ENCODE data around the gene RBBP8NL. TPM values are rescaled to one million over a fixed set of nuclear protein-coding genes. Genes with fewer than 3 reads are reported as not detected.
A peak's percentile ranks its signal among the peaks of the same experiment; 100 is the strongest.

The RBBP8NL gene
- total RNA-seq, 1 experiment from 2014 or later: 6.2 TPM

DNA sequence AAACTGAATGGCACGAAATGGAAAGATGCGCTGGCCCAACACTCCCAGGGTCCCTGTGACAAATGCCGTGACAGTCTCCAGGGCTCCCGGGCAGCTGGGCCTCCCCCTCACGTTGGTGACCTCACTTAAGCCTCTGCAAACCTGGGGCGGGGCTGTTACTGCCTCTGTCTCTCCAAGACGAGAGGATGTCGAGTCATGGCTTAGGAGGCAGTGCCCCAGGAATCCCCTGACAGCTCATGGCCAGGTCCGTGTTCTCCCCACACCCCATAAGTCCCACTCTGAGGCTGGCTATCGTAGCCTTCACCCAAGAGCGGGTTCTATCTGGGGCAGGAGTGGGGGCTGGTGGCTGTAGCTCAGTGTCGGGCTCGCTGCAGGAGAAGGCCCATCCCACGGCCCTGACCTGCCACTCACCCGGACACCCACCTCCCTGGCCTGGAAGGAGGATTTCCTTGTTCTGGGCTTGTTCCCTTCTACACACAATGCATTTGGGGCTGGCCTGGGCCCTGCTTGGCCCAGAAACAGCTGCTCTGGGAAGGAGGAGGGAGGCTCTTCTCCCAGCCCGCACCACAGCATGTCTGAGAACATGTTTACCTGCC lies 46.0 kb downstream of the RBBP8NL start:
- Mint-ChIP-seq H3K4me1 (ENCODE audit: low read depth, unreplicated experiment) (peaks cover 42% of the 10 kb centered on the region), H3K9me3 (ENCODE audit: low read depth, unreplicated experiment) (peaks cover 5% of the 10 kb centered on the region), H3K27me3 (ENCODE audit: unreplicated experiment) (no peaks in the 10 kb centered on the region), H3K36me3 (ENCODE audit: insufficient read depth, unreplicated experiment) (peaks cover 66% of the 10 kb centered on the region), H3K27ac (ENCODE audit: unreplicated experiment) (peak overlapping the region; percentile 41), H3K4me3 (ENCODE audit: low read depth, unreplicated experiment) (no peak overlapping the region)
- no TSS peak for BruUV-seq (replicated peaks)
- DNase-seq: no peak
- intact Hi-C loops (cut with micrococcal nuclease; ENCODE audit: unreplicated experiment): no loop called here
- TF ChIP-seq, protein P1, sequence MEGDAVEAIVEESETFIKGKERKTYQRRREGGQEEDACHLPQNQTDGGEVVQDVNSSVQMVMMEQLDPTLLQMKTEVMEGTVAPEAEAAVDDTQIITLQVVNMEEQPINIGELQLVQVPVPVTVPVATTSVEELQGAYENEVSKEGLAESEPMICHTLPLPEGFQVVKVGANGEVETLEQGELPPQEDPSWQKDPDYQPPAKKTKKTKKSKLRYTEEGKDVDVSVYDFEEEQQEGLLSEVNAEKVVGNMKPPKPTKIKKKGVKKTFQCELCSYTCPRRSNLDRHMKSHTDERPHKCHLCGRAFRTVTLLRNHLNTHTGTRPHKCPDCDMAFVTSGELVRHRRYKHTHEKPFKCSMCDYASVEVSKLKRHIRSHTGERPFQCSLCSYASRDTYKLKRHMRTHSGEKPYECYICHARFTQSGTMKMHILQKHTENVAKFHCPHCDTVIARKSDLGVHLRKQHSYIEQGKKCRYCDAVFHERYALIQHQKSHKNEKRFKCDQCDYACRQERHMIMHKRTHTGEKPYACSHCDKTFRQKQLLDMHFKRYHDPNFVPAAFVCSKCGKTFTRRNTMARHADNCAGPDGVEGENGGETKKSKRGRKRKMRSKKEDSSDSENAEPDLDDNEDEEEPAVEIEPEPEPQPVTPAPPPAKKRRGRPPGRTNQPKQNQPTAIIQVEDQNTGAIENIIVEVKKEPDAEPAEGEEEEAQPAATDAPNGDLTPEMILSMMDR (IDR thresholded peaks at IDR 0.05; ENCODE audit: unreplicated experiment): no peak
- CTCF ChIA-PET: interaction anchor here (0.5 to 1.9 kb wide), 3 partner anchors 16 to 274 kb away, joined by 4 to 21 read pairs (median 5); no protein-coding TSS in a partner anchor

DNA sequence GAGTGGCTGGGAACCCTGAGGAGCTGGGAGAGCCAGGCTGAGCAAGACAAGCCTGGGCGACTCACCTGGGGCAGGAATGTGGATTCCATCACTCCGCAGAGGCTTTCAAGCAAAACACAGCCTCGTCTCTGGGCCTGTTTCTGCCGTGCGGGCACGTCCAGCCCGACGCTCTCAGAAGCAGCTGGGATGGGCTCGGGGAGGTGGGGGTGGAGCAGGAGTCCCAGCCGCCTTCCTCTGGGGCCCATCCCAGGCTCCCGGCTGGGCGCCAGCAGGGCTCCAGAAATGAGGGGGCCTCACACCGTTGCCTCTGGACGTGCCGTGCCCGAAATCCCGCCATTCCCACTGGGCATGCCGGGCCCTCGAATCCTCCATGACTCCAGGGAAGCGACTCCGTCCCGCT lies 49.1 kb downstream of the RBBP8NL start:
- peaks cover 38% of the 10 kb centered on the region for H3K36me3 Mint-ChIP-seq (ENCODE audit: insufficient read depth, unreplicated experiment)
- TF ChIP-seq, protein P1 (IDR thresholded peaks at IDR 0.05; ENCODE audit: unreplicated experiment): no peak
- no peak overlapping the region for H3K4me3 Mint-ChIP-seq (ENCODE audit: low read depth, unreplicated experiment)
- H3K27me3 Mint-ChIP-seq (ENCODE audit: unreplicated experiment): no peaks in the 10 kb centered on the region
- intact Hi-C loops (cut with micrococcal nuclease; ENCODE audit: unreplicated experiment): no loop called here
- H3K27ac Mint-ChIP-seq (ENCODE audit: unreplicated experiment): no peak overlapping the region
- no TSS peak for BruUV-seq (replicated peaks)
- peaks cover 5% of the 10 kb centered on the region for H3K9me3 Mint-ChIP-seq (ENCODE audit: low read depth, unreplicated experiment)
- CTCF ChIA-PET: interaction anchor here (1.8 kb wide), 1 partner anchor 13 kb away, joined by 7 read pairs; no protein-coding TSS in a partner anchor
- peaks cover 26% of the 10 kb centered on the region for H3K4me1 Mint-ChIP-seq (ENCODE audit: low read depth, unreplicated experiment)
- no peak for DNase-seq

DNA sequence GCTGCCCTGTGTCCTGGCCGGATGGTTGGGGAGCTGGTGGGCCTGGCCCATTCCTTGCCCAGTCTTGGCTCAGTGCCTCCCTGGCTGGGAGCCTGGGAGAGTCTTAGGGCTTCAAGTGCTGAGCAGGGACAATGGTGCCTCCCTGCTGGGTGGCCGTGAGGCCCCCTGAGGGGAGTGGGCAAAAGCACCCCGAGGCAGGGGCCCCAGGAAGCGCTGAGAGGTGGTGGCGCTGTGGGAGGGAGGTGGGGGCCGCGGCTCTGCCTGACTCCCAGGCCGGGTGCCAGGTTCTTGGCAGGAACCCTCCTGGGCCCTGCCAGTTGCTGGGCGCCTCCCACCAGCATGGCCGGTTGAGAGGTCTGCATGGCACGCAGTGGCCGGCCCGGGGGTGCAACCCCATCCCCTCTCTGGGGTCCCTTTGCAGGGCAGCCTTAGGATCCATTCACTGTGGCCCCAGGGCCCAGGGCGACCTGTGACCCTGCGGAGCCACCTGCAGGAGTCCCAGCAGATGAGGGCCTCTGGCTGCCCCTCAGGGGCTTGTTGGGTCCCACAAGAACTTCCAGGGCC lies 49.6 kb downstream of the RBBP8NL start:
- peaks cover 27% of the 10 kb centered on the region for H3K4me1 Mint-ChIP-seq (ENCODE audit: low read depth, unreplicated experiment)
- no peak overlapping the region for H3K4me3 Mint-ChIP-seq (ENCODE audit: low read depth, unreplicated experiment)
- DNase-seq: no peak
- TF ChIP-seq, protein P1 (IDR thresholded peaks at IDR 0.05; ENCODE audit: unreplicated experiment): no peak
- no TSS peak for BruUV-seq (replicated peaks)
- no peaks in the 10 kb centered on the region for H3K27me3 Mint-ChIP-seq (ENCODE audit: unreplicated experiment)
- intact Hi-C loops (cut with micrococcal nuclease; ENCODE audit: unreplicated experiment): no loop called here
- no peak overlapping the region for H3K27ac Mint-ChIP-seq (ENCODE audit: unreplicated experiment)
- CTCF ChIA-PET: no interaction called here
- peaks cover 5% of the 10 kb centered on the region for H3K9me3 Mint-ChIP-seq (ENCODE audit: low read depth, unreplicated experiment)
- peaks cover 38% of the 10 kb centered on the region for H3K36me3 Mint-ChIP-seq (ENCODE audit: insufficient read depth, unreplicated experiment)

DNA sequence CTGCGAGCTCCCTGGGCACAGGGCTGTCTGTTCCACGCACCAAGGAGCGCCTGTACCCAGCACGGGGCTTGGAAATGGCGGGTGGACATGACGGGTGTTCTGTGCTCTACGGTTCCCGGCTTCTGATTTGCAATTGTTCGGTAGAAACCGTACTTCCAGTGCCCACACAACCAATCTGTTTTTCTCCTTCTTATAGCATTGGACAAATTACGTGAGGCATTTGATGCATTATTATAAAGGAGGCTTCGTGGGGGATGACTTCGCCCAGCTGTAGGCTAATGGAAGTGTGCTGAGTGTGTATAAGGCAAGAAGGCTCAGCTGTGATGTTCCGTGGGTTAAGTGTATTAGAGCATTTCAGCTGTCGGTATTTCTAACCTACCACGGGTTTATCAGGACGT lies 50.3 kb downstream of the RBBP8NL start:
- CTCF ChIA-PET: interaction anchor here (1.2 kb wide), 1 partner anchor 10 kb away, joined by 11 read pairs; the partner anchor contains the start of gene RPS21
- intact Hi-C loops (cut with micrococcal nuclease; ENCODE audit: unreplicated experiment): no loop called here
- Mint-ChIP-seq H3K4me1 (ENCODE audit: low read depth, unreplicated experiment) (peaks cover 22% of the 10 kb centered on the region), H3K27ac (ENCODE audit: unreplicated experiment) (no peak overlapping the region), H3K9me3 (ENCODE audit: low read depth, unreplicated experiment) (peaks cover 4% of the 10 kb centered on the region), H3K4me3 (ENCODE audit: low read depth, unreplicated experiment) (no peak overlapping the region), H3K36me3 (ENCODE audit: insufficient read depth, unreplicated experiment) (peaks cover 34% of the 10 kb centered on the region), H3K27me3 (ENCODE audit: unreplicated experiment) (no peaks in the 10 kb centered on the region)
- BruUV-seq (replicated peaks): no TSS peak
- TF ChIP-seq, protein P1 (IDR thresholded peaks at IDR 0.05; ENCODE audit: unreplicated experiment): no peak
- DNase-seq: no peak

Data from Calu3 (cell line).